Fibroblast of mammary gland (primary cell): ENCODE measurements around the gene C1orf56.
A peak's percentile ranks its signal among the peaks of the same experiment; 100 is the strongest.
"Not testable (repeated sequence)": the region's sequence is repeated elsewhere in the genome, so short reads cannot be mapped to it uniquely, and the experiment has no call there.

Experiments
- DNase-seq: peaks from one replicate; pipeline ENCODE4 v3.0.0-alpha.2; 2010; ENCODE audit warnings: low read depth
- H3K4me3 ChIP-seq: 2 replicates; pipeline ENCODE4 v1.5.1; 2011; ENCODE audit warnings: low read depth, mild to moderate bottlenecking, low read length, moderate library complexity; ENCODE audit not compliant: control insufficient read depth
- TF ChIP-seq, protein P1 (sequence below): conservative IDR thresholded peaks from 2 replicates; pipeline ENCODE4 v1.5.1; 2011; ENCODE audit warnings: low read depth, low read length, inconsistent platforms; ENCODE audit not compliant: control insufficient read depth, insufficient read depth

C1orf56 gene

DNA sequence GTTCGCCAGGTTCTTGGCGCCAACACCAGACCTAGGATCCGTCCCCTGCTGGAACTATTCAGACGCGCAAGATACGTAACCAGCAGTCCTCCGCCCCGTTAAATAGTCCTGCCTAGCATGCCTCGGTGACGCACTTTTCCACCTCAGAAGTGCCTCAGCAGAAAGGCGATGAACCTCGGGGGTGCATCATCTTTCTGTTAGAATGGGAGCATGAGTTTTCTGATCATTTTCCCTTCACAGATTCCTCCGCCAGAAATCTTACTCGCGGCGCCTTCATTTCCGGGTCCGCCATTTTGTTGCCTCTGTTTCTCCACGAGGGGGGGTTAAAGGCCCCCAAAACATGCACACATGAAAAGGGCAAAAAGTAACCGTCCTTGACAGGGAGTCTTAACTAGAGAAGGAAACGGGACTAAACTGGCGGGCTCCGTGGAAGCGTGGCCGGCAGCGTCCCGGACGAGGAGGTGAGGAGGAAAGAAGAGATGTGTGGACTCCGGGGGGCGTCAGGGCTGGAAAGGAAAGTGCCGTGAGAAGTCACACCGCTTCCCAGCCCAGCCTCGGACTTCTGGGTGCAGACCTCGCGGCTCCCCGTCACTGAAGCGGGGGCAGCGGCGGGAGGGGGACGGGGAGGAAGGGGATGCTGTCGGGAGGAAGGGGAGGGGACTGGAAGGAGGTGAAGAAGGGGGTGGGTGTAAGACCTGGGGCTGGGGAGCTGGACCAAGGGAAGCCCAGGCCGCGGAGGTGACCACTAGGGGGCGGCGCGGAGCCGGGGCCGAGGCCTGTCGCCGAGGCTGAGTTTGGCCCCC lies 23.1 kb downstream of the C1orf56 start, which contains the start of gene GABPB2:
GABPB2 (plus strand) TSS at position 288 of the 803 bp plus-strand sequence. CDS start 17,429 bp downstream, outside the sequence.
- TF ChIP-seq, protein P1, sequence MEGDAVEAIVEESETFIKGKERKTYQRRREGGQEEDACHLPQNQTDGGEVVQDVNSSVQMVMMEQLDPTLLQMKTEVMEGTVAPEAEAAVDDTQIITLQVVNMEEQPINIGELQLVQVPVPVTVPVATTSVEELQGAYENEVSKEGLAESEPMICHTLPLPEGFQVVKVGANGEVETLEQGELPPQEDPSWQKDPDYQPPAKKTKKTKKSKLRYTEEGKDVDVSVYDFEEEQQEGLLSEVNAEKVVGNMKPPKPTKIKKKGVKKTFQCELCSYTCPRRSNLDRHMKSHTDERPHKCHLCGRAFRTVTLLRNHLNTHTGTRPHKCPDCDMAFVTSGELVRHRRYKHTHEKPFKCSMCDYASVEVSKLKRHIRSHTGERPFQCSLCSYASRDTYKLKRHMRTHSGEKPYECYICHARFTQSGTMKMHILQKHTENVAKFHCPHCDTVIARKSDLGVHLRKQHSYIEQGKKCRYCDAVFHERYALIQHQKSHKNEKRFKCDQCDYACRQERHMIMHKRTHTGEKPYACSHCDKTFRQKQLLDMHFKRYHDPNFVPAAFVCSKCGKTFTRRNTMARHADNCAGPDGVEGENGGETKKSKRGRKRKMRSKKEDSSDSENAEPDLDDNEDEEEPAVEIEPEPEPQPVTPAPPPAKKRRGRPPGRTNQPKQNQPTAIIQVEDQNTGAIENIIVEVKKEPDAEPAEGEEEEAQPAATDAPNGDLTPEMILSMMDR = peak; percentile 73
- DNase-seq = peak; percentile 100
- peak within 1 kb of the TSS; percentile 88 for H3K4me3 ChIP-seq

DNA sequence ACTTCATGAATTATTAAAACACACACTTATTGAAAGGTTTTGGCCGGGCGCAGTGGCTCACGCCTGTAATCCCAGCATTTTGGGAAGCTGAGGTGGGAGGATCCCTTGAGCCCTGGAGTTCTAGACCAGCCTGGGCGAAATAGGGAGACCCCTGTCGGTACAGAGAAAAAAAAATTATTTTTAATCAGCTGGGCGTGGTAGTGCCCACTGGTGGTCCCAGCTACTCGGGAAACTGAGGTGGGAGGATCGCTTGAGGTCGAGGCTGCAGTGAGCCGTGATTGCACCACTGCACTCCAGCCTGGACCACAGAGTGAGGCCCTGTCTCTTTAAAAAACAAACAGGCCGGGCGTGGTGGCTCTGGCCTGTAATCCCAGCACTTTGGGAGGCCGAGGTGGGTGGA lies 24.7 kb downstream of the C1orf56 start:
- no peak for DNase-seq
- no peak overlapping the region for H3K4me3 ChIP-seq
- TF ChIP-seq, protein P1 = no peak

DNA sequence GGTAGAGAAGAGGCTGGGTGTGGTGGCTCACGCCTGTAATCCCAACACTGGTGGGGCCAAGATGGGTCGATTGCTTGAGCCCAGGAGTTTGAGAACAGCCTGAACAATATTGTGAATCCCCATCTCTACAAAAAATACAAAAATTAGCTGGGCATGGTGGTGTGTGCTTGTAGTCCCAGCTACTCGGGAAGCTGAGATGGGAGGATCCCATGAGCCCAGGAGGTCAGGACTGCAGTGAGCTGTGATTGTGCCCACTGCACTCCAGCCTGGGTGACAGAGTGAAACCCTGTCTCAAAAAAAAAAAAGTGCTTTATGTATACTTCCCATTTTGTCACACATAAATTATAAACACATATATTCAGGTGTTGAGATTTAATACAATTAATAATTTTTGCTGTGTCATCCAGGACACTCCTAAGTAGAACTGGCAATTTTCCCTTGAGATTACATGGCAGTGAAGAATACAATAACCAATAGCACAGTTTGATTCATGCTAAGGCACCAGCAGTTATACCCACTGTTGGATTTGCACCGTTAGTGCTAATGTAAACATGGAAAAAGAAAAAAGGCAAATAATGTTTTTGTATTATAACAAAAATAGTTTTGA lies 38.5 kb downstream of the C1orf56 start:
- TF ChIP-seq, protein P1 = no peak
- no peak overlapping the region for H3K4me3 ChIP-seq
- no peak for DNase-seq

DNA sequence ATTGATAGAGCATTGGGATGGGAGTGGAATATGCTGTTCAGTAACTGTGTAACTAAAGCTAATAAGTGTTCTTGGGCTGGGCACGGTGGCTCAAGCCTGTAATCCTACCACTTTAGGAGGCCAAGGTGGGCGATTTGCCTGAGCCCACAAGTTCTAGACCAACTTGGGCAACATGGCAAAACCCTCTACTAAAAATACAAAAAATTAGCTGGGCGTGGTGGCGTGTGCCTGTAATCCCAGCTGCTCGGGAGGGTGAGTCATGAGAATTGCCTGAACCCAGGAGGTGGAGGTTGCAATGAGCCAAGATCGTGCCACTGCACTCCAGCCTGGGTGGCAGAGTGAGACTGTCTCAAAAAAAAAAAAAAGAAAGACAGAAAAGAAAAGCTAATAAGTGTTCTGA lies 49.9 kb downstream of the C1orf56 start:
- H3K4me3 ChIP-seq = not testable (repeated sequence)
- DNase-seq = peak; percentile 31

DNA sequence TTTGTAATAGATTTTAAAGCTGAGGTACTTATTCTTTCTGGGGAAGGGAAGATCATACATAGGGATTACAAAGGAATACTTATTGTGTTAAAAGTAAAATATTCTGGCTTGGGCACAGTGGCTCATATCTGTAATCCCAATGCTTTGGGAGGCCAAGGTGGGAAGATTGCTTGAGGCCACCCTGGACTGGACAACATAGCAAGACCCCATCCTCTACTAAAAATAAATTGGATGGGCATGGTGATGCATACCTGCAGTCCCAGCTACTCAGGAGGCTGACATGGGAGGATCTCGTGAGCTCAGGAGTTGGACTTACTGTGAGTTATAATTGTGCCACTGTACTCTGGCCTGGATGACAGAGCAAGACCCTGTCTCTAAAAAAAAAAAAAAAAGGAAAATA lies 50.6 kb downstream of the C1orf56 start:
- no peak overlapping the region for H3K4me3 ChIP-seq
- TF ChIP-seq, protein P1 = no peak
- no peak for DNase-seq
